ENCODE results near the gene SHB. TPM values are rescaled to one million over a fixed set of nuclear protein-coding genes. Genes with fewer than 3 reads are reported as not detected.
"Not testable (repeated sequence)": the region's sequence is repeated elsewhere in the genome, so short reads cannot be mapped to it uniquely, and the experiment has no call there.

Gene SHB
- total and polyA plus RNA-seq, 4 donors, result 6.2 to 16.1 (median 11.6) TPM

DNA sequence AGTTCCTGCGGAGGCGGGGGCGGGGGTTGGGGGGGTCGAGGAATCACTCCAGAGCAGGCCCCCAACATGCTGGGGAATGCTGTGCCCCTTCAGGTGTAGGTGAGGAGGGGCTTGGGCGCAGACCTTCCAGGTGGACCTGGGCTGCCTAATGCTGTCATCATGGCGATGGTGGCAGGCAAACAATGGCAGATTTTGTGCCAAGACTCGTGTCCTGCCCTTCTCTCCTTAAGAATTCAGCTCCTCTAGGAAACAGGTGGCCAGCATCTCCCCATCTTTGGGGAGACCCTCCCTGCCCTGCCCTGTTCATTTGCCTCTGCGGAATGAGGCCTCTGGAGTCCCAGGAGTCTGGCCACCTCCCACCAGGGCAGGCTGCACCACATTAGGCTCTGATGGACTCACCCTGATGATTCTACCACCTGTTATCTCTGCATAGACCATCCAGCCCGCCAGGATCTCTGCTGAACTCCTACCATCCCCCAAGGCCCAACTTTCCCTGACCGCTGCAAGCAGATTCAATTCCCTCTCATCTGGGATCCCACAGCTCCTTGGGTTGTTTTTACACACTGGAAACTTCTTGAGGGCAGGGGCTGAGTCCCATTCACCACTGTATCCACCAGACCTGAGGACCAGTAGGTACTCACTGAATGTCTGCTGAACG lies 154.2 kb downstream of the SHB start:
- DNase-seq (ENCODE audit: low read depth in 4 of 6, low spot score in 6 of 6), result peak in 1 of 6 donors; percentile 2
- Histone ChIP-seq H3K4me3 (ENCODE audit: low read depth, low read length) (no peak overlapping the region), H3K4me1 (ENCODE audit: control insufficient read depth, insufficient read depth, low read length) (peaks cover 44% of the 10 kb centered on the region), H3K27ac (ENCODE audit: low read depth, low read length) (no peak overlapping the region), H3K9me3 (ENCODE audit: control insufficient read depth, insufficient read depth, low read length) (no peaks in the 10 kb centered on the region), H3K36me3 (ENCODE audit: control insufficient read depth, insufficient read depth, low read length) (peaks cover 27% of the 10 kb centered on the region), H3K27me3 (ENCODE audit: control insufficient read depth, insufficient read depth, low read length) (no peaks in the 10 kb centered on the region)
- 84% methylated on average over 11 of the region's 11 CpGs for WGBS (ENCODE audit: insufficient coverage)

- 83% methylated on average over 7 of the region's 8 CpGs for WGBS (ENCODE audit: insufficient coverage)
- Histone ChIP-seq H3K9me3 (ENCODE audit: control insufficient read depth, insufficient read depth, low read length) (no peaks in the 10 kb centered on the region), H3K27ac (ENCODE audit: low read depth, low read length) (no peak overlapping the region), H3K4me3 (ENCODE audit: low read depth, low read length) (no peak overlapping the region), H3K4me1 (ENCODE audit: control insufficient read depth, insufficient read depth, low read length) (peaks cover 43% of the 10 kb centered on the region), H3K27me3 (ENCODE audit: control insufficient read depth, insufficient read depth, low read length) (no peaks in the 10 kb centered on the region), H3K36me3 (ENCODE audit: control insufficient read depth, insufficient read depth, low read length) (peaks cover 22% of the 10 kb centered on the region)
- DNase-seq (ENCODE audit: low read depth in 4 of 6, low spot score in 6 of 6), result no peak
These were observed 154.9 kb downstream of the SHB start for GRCh38 chr9:37914154-37914551.

GRCh38 chr9:37913480-37914153 lies 155.4 kb downstream of the SHB start:
- Histone ChIP-seq H3K4me3 (ENCODE audit: low read depth, low read length) (no peak overlapping the region), H3K9me3 (ENCODE audit: control insufficient read depth, insufficient read depth, low read length) (no peaks in the 10 kb centered on the region), H3K27ac (ENCODE audit: low read depth, low read length) (no peak overlapping the region), H3K36me3 (ENCODE audit: control insufficient read depth, insufficient read depth, low read length) (peaks cover 17% of the 10 kb centered on the region), H3K4me1 (ENCODE audit: control insufficient read depth, insufficient read depth, low read length) (peaks cover 39% of the 10 kb centered on the region), H3K27me3 (ENCODE audit: control insufficient read depth, insufficient read depth, low read length) (no peaks in the 10 kb centered on the region)
- DNase-seq (ENCODE audit: low read depth in 4 of 6, low spot score in 6 of 6), result peak in 5 of 6 donors; percentile 81 to 97 (median 86)
- WGBS (ENCODE audit: insufficient coverage), result 50% methylated on average over 7 of the region's 11 CpGs

GRCh38 chr9:37911271-37911681 lies 157.8 kb downstream of the SHB start:
- Histone ChIP-seq H3K27me3 (ENCODE audit: control insufficient read depth, insufficient read depth, low read length) (no peaks in the 10 kb centered on the region), H3K4me3 (ENCODE audit: low read depth, low read length) (no peak overlapping the region), H3K4me1 (ENCODE audit: control insufficient read depth, insufficient read depth, low read length) (peaks cover 16% of the 10 kb centered on the region), H3K9me3 (ENCODE audit: control insufficient read depth, insufficient read depth, low read length) (no peaks in the 10 kb centered on the region), H3K27ac (ENCODE audit: low read depth, low read length) (no peak overlapping the region), H3K36me3 (ENCODE audit: control insufficient read depth, insufficient read depth, low read length) (peaks cover 5% of the 10 kb centered on the region)
- no peak for DNase-seq (ENCODE audit: low read depth in 4 of 6, low spot score in 6 of 6)
- 52% methylated on average over 6 of the region's 6 CpGs for WGBS (ENCODE audit: insufficient coverage)

DNA sequence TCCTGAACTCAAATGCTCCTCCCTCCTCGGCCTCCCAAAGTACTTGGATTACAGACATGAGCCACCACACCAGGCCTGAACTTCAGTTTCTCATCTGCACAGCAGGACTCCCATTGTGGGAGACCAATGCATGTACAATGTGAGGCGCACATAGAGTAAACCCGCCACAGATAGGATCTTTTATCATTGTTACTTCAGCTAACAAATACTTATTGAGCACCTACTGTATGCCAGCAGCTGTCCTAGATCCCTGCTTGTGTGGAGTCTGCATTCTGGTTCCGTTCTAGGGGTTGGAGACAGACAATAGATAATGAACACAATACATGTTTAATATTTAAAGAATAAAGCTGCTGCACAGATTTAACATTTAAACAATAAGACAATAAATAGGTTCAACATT lies 158.8 kb downstream of the SHB start:
- no peak for DNase-seq (ENCODE audit: low read depth in 4 of 6, low spot score in 6 of 6)
- Histone ChIP-seq H3K4me3 (ENCODE audit: low read depth, low read length) (no peak overlapping the region), H3K36me3 (ENCODE audit: control insufficient read depth, insufficient read depth, low read length) (no peaks in the 10 kb centered on the region), H3K9me3 (ENCODE audit: control insufficient read depth, insufficient read depth, low read length) (no peaks in the 10 kb centered on the region), H3K27me3 (ENCODE audit: control insufficient read depth, insufficient read depth, low read length) (no peaks in the 10 kb centered on the region), H3K27ac (ENCODE audit: low read depth, low read length) (no peak overlapping the region), H3K4me1 (ENCODE audit: control insufficient read depth, insufficient read depth, low read length) (peaks cover 8% of the 10 kb centered on the region)
- WGBS (ENCODE audit: insufficient coverage), result 82% methylated on average over 2 of the region's 4 CpGs

GRCh38 chr9:37909836-37910235 lies 159.2 kb downstream of the SHB start:
- 90% methylated on average over 5 of the region's 5 CpGs for WGBS (ENCODE audit: insufficient coverage)

DNA sequence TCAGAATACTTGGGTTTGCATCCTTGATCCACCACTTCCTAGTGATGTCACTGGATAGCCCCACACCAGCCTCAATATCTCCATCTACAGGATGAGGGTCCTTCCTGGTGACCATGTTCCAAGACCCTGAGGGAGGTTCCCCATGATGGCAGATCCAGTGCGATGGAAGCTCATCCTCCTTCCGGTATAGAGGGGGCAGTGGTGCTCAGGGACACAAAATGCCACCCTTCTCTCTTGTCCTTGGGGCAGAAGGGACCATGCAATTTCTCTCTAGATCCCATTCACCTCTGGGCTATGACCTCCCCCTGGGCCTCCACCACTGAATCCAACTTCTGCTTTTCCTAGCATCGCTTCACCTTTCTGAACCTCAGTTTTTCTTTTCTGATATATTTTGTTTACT lies 159.7 kb downstream of the SHB start:
- H3K27ac ChIP-seq (ENCODE audit: low read depth, low read length), result no peak overlapping the region
- H3K4me1 ChIP-seq (ENCODE audit: control insufficient read depth, insufficient read depth, low read length), result peaks cover 16% of the 10 kb centered on the region
- H3K4me3 ChIP-seq (ENCODE audit: low read depth, low read length), result no peak overlapping the region
- no peaks in the 10 kb centered on the region for H3K27me3 ChIP-seq (ENCODE audit: control insufficient read depth, insufficient read depth, low read length)
- DNase-seq (ENCODE audit: low read depth in 4 of 6, low spot score in 6 of 6), result no peak
- H3K9me3 ChIP-seq (ENCODE audit: control insufficient read depth, insufficient read depth, low read length), result no peaks in the 10 kb centered on the region
- no peaks in the 10 kb centered on the region for H3K36me3 ChIP-seq (ENCODE audit: control insufficient read depth, insufficient read depth, low read length)
- 93% methylated on average over 2 of the region's 3 CpGs for WGBS (ENCODE audit: insufficient coverage)

More at GRCh38 chr9:37909836-37910235, 159.2 kb downstream of the SHB start:
- not testable (repeated sequence) for H3K4me3 ChIP-seq (ENCODE audit: low read depth, low read length); DNase-seq (ENCODE audit: low read depth in 4 of 6, low spot score in 6 of 6); H3K27me3 ChIP-seq (ENCODE audit: control insufficient read depth, insufficient read depth, low read length); H3K27ac ChIP-seq (ENCODE audit: low read depth, low read length); H3K36me3 ChIP-seq (ENCODE audit: control insufficient read depth, insufficient read depth, low read length); H3K9me3 ChIP-seq (ENCODE audit: control insufficient read depth, insufficient read depth, low read length)
- H3K4me1 ChIP-seq (ENCODE audit: control insufficient read depth, insufficient read depth, low read length), result peaks cover 12% of the 10 kb centered on the region

GRCh38 chr9:37908698-37909186 lies 160.3 kb downstream of the SHB start:
- no peak for DNase-seq (ENCODE audit: low read depth in 4 of 6, low spot score in 6 of 6)
- H3K9me3 ChIP-seq (ENCODE audit: control insufficient read depth, insufficient read depth, low read length), result no peaks in the 10 kb centered on the region
- WGBS (ENCODE audit: insufficient coverage), result 86% methylated on average over 1 of the region's 4 CpGs

GRCh38 chr9:37908283-37908682 lies 160.7 kb downstream of the SHB start:
- 88% methylated on average over 1 of the region's 4 CpGs for WGBS (ENCODE audit: insufficient coverage)
- H3K36me3 ChIP-seq (ENCODE audit: control insufficient read depth, insufficient read depth, low read length), result no peaks in the 10 kb centered on the region
- no peak overlapping the region for H3K27ac ChIP-seq (ENCODE audit: low read depth, low read length)
- DNase-seq (ENCODE audit: low read depth in 4 of 6, low spot score in 6 of 6), result no peak
- H3K27me3 ChIP-seq (ENCODE audit: control insufficient read depth, insufficient read depth, low read length), result no peaks in the 10 kb centered on the region
- no peak overlapping the region for H3K4me3 ChIP-seq (ENCODE audit: low read depth, low read length)
- no peaks in the 10 kb centered on the region for H3K9me3 ChIP-seq (ENCODE audit: control insufficient read depth, insufficient read depth, low read length)
- H3K4me1 ChIP-seq (ENCODE audit: control insufficient read depth, insufficient read depth, low read length), result peaks cover 9% of the 10 kb centered on the region

More at GRCh38 chr9:37908698-37909186, 160.3 kb downstream of the SHB start:
- Histone ChIP-seq H3K27ac (ENCODE audit: low read depth, low read length) (no peak overlapping the region), H3K27me3 (ENCODE audit: control insufficient read depth, insufficient read depth, low read length) (no peaks in the 10 kb centered on the region), H3K4me3 (ENCODE audit: low read depth, low read length) (no peak overlapping the region), H3K4me1 (ENCODE audit: control insufficient read depth, insufficient read depth, low read length) (peaks cover 10% of the 10 kb centered on the region), H3K36me3 (ENCODE audit: control insufficient read depth, insufficient read depth, low read length) (no peaks in the 10 kb centered on the region)

Measured in spinal cord (tissue), 10 donors.